ENCODE measurements around the gene RIN1. TPM values are rescaled to one million over a fixed set of nuclear protein-coding genes. Genes with fewer than 3 reads are reported as not detected.
A peak's percentile ranks its signal among the peaks of the same experiment; 100 is the strongest.
"Not testable (repeated sequence)": the region's sequence is repeated elsewhere in the genome, so short reads cannot be mapped to it uniquely, and the experiment has no call there.

RIN1 gene, protein sequence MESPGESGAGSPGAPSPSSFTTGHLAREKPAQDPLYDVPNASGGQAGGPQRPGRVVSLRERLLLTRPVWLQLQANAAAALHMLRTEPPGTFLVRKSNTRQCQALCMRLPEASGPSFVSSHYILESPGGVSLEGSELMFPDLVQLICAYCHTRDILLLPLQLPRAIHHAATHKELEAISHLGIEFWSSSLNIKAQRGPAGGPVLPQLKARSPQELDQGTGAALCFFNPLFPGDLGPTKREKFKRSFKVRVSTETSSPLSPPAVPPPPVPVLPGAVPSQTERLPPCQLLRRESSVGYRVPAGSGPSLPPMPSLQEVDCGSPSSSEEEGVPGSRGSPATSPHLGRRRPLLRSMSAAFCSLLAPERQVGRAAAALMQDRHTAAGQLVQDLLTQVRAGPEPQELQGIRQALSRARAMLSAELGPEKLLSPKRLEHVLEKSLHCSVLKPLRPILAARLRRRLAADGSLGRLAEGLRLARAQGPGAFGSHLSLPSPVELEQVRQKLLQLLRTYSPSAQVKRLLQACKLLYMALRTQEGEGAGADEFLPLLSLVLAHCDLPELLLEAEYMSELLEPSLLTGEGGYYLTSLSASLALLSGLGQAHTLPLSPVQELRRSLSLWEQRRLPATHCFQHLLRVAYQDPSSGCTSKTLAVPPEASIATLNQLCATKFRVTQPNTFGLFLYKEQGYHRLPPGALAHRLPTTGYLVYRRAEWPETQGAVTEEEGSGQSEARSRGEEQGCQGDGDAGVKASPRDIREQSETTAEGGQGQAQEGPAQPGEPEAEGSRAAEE
- total RNA-seq (2013) = 10.7 TPM
- 10 to 100 TPM in 1 of 3 donors, 1 to 10 TPM in 2; 6.1 to 15.4 (median 7.6) TPM for polyA plus RNA-seq
- 21.3 and 33.2 TPM in 2 replicates for polyA minus RNA-seq
- 6.0 to 82.5 (median 37.5) reads per million in 11 experiments for total RNA-seq

DNA sequence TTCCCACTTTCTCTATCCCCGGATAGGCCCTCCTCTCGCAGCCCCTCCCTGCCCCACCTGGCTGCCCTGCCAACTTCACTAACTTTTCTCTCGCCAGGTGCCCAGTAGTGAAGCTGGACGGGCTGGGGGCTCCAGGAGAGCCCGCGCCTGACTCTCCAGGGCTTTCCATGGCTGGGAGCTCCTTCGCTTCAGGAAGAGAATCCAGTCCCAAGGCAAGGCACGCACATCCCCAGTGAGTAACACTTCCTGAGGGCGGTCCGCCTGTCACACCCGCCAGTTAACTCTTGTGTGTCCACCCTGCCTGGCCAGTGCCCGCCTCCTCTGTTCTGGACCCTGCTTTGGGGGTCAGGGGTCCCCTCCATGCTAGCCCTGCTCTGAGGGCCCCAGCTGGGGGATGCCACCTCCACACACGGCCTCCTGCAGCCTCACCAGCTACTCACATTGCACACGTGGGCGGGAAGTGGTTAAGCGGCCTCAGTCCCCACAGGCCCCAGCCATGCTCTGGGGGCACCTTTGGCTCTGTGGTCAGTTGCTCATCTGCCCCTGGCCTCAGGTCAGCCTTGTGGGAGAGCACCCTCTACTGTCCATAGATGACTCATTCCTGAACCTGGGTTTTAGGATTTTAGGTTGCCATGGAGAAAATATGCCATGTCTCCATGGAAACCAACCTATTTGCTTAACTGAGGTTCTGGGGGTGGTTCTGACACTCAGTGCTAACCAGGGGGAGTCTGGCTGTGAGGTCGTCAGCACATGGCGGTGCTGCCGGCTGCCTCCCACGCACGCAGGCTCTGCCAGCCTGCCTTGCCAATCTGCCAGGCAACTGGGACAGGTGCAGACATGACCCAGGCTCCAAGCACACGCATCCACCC lies at the start of gene RIN1:
RIN1 (minus strand) TSS at position 201 of the 869 bp plus-strand sequence; CDS start at position 169, 32 bp downstream.
- no peaks in the 10 kb centered on the region for H3K27me3 ChIP-seq (ENCODE audit: control insufficient read depth in 2 of 2, insufficient read depth in 2 of 2, low read length in 2 of 2)
- Mint-ChIP-seq H3K4me1 (peaks cover 26% of the 10 kb centered on the region), H3K36me3 (peaks cover 56 to 69% of the 10 kb centered on the region in 2 donors), H3K27ac (peak within 1 kb of the TSS; percentile 94 to 98 (median 97)), H3K9me3 (no peaks in the 10 kb centered on the region), H3K27me3 (ENCODE audit: low read depth in 3 of 3) (no peaks in the 10 kb centered on the region), H3K4me3 (peak within 1 kb of the TSS; percentile 98 to 100)
- 24% methylated on average over 22 of the region's 22 CpGs for WGBS (ENCODE audit: insufficient coverage)
- peaks cover 68 to 74% of the 10 kb centered on the region in 2 donors for H3K36me3 ChIP-seq (replicated peaks in 1 of 2; ENCODE audit: control insufficient read depth in 1 of 2, insufficient read depth in 2 of 2, low read length in 2 of 2)
- intact Hi-C loops (cut with micrococcal nuclease) = no loop called here
- H2AFZ ChIP-seq (ENCODE audit: insufficient read depth, low read depth, low read length, poor library complexity, severe bottlenecking) = peak within 1 kb of the TSS; percentile 66
- DNase-seq = peak; percentile 84 to 93 (median 93)
- peaks cover 33% of the 10 kb centered on the region for H4K20me1 ChIP-seq (ENCODE audit: insufficient read depth, low read length)
- peak within 1 kb of the TSS; percentile 98 for H3K9ac ChIP-seq (ENCODE audit: insufficient read depth, low read length, poor library complexity, severe bottlenecking)
- peak within 1 kb of the TSS; percentile 93 for H3K4me2 ChIP-seq (replicated peaks; ENCODE audit: extremely low read depth, low read length, poor library complexity, severe bottlenecking)
- TF ChIP-seq, protein P1, sequence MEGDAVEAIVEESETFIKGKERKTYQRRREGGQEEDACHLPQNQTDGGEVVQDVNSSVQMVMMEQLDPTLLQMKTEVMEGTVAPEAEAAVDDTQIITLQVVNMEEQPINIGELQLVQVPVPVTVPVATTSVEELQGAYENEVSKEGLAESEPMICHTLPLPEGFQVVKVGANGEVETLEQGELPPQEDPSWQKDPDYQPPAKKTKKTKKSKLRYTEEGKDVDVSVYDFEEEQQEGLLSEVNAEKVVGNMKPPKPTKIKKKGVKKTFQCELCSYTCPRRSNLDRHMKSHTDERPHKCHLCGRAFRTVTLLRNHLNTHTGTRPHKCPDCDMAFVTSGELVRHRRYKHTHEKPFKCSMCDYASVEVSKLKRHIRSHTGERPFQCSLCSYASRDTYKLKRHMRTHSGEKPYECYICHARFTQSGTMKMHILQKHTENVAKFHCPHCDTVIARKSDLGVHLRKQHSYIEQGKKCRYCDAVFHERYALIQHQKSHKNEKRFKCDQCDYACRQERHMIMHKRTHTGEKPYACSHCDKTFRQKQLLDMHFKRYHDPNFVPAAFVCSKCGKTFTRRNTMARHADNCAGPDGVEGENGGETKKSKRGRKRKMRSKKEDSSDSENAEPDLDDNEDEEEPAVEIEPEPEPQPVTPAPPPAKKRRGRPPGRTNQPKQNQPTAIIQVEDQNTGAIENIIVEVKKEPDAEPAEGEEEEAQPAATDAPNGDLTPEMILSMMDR (IDR thresholded peaks at IDR 0.05) = peak; percentile 41
- peaks cover 26 to 30% of the 10 kb centered on the region in 2 donors for H3K4me1 ChIP-seq (ENCODE audit: control insufficient read depth in 1 of 2, insufficient read depth in 2 of 2, low read length in 2 of 2)
- peak within 1 kb of the TSS; percentile 82 to 88 (median 87) for H3K4me3 ChIP-seq (replicated peaks in 1 of 3; ENCODE audit: low read depth in 2 of 3, low read length in 3 of 3)
- peak within 1 kb of the TSS; percentile 69 to 98 for H3K27ac ChIP-seq (ENCODE audit: low read depth in 1 of 2, low read length in 2 of 2)
- no peaks in the 10 kb centered on the region for H3K9me3 ChIP-seq (replicated peaks in 1 of 2; ENCODE audit: control insufficient read depth in 1 of 2, insufficient read depth in 1 of 2, low read length in 2 of 2)
- H3K79me2 ChIP-seq (ENCODE audit: insufficient read depth, low read length) = peaks cover 13% of the 10 kb centered on the region

DNA sequence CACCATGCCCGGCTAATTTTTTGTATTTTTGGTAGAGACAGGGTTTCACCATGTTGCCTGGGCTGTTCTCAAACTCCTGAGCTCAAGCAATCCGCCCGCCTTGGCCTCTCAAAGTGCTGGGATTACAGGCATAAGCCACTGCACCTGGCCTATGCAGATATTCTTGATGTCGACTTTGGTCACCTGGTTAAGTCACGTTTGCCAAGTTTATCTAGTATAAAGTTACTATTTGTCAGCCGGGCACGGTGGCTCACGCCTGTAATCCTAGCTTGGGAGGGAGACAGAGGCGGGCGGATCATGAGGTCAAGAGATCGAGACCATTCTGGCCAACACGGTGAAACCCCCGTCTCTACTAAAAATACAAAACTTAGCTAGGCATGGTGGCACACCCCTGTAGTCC lies 48.1 kb upstream of the RIN1 start:
- intact Hi-C loops (cut with micrococcal nuclease) = loop anchor here in 1 of 2 donors (10.0 kb wide), 1 partner anchor 70 kb away; the partner anchor contains the start of gene CD248
- H3K4me3 ChIP-seq (replicated peaks in 1 of 3; ENCODE audit: low read depth in 2 of 3, low read length in 3 of 3); H3K4me1 Mint-ChIP-seq; H3K4me3 Mint-ChIP-seq; H3K9me3 Mint-ChIP-seq; H3K36me3 ChIP-seq (replicated peaks in 1 of 2; ENCODE audit: control insufficient read depth in 1 of 2, insufficient read depth in 2 of 2, low read length in 2 of 2); H3K4me1 ChIP-seq (ENCODE audit: control insufficient read depth in 1 of 2, insufficient read depth in 2 of 2, low read length in 2 of 2); H3K4me2 ChIP-seq (replicated peaks; ENCODE audit: extremely low read depth, low read length, poor library complexity, severe bottlenecking); H3K27me3 ChIP-seq (ENCODE audit: control insufficient read depth in 2 of 2, insufficient read depth in 2 of 2, low read length in 2 of 2); H4K20me1 ChIP-seq (ENCODE audit: insufficient read depth, low read length); DNase-seq; H3K27ac ChIP-seq (ENCODE audit: low read depth in 1 of 2, low read length in 2 of 2); H2AFZ ChIP-seq (ENCODE audit: insufficient read depth, low read depth, low read length, poor library complexity, severe bottlenecking); H3K9ac ChIP-seq (ENCODE audit: insufficient read depth, low read length, poor library complexity, severe bottlenecking); H3K79me2 ChIP-seq (ENCODE audit: insufficient read depth, low read length); H3K36me3 Mint-ChIP-seq; H3K9me3 ChIP-seq (replicated peaks in 1 of 2; ENCODE audit: control insufficient read depth in 1 of 2, insufficient read depth in 1 of 2, low read length in 2 of 2): not testable (repeated sequence)
- 96% methylated on average over 9 of the region's 13 CpGs for WGBS (ENCODE audit: insufficient coverage)
- peaks cover 6 to 18% (median 9%) of the 10 kb centered on the region in 3 donors for H3K27me3 Mint-ChIP-seq (ENCODE audit: low read depth in 3 of 3)
- peak overlapping the region in 1 of 7 donors; percentile 57 for H3K27ac Mint-ChIP-seq

DNA sequence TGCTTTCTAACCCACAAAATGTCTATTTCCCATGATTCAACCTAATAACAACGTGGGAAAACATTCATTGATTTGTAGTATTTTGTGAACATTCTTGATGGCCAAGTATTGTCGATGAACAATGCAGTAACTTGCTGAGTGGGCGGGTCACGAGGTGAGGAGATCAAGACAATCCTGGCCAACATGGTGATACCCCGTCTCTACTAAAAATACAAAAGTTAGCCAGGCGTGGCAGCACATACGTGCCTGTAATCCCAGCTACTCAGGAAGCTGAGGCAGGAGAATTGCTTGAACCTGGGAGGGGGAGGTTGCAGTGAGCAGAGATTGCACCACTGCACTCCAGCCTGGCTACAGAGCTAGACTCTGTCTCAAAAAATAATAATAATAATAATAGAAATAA lies 44.0 kb upstream of the RIN1 start:
- H3K4me1 ChIP-seq (ENCODE audit: control insufficient read depth in 1 of 2, insufficient read depth in 2 of 2, low read length in 2 of 2); DNase-seq; H3K27ac ChIP-seq (ENCODE audit: low read depth in 1 of 2, low read length in 2 of 2); H3K4me1 Mint-ChIP-seq; H3K27me3 ChIP-seq (ENCODE audit: control insufficient read depth in 2 of 2, insufficient read depth in 2 of 2, low read length in 2 of 2); H3K9ac ChIP-seq (ENCODE audit: insufficient read depth, low read length, poor library complexity, severe bottlenecking); H3K9me3 ChIP-seq (replicated peaks in 1 of 2; ENCODE audit: control insufficient read depth in 1 of 2, insufficient read depth in 1 of 2, low read length in 2 of 2); H3K4me3 ChIP-seq (replicated peaks in 1 of 3; ENCODE audit: low read depth in 2 of 3, low read length in 3 of 3); H3K4me3 Mint-ChIP-seq; H3K36me3 ChIP-seq (replicated peaks in 1 of 2; ENCODE audit: control insufficient read depth in 1 of 2, insufficient read depth in 2 of 2, low read length in 2 of 2); H3K4me2 ChIP-seq (replicated peaks; ENCODE audit: extremely low read depth, low read length, poor library complexity, severe bottlenecking); H3K79me2 ChIP-seq (ENCODE audit: insufficient read depth, low read length); H4K20me1 ChIP-seq (ENCODE audit: insufficient read depth, low read length); H3K36me3 Mint-ChIP-seq; H2AFZ ChIP-seq (ENCODE audit: insufficient read depth, low read depth, low read length, poor library complexity, severe bottlenecking); H3K9me3 Mint-ChIP-seq; H3K27ac Mint-ChIP-seq: not testable (repeated sequence)
- WGBS (ENCODE audit: insufficient coverage) = 79% methylated on average over 3 of the region's 7 CpGs
- intact Hi-C loops (cut with micrococcal nuclease) = loop anchor here in 1 of 2 donors (10.0 kb wide), 1 partner anchor 65 kb away; the partner anchor contains the start of gene CD248
- peaks cover 4 to 18% (median 6%) of the 10 kb centered on the region in 3 donors for H3K27me3 Mint-ChIP-seq (ENCODE audit: low read depth in 3 of 3)

Data from CD14-positive monocyte (primary cell).